Measurements from ENCODE around the gene KDM3B.
"Not testable (repeated sequence)": the region's sequence is repeated elsewhere in the genome, so short reads cannot be mapped to it uniquely, and the experiment has no call there.

KDM3B gene

DNA sequence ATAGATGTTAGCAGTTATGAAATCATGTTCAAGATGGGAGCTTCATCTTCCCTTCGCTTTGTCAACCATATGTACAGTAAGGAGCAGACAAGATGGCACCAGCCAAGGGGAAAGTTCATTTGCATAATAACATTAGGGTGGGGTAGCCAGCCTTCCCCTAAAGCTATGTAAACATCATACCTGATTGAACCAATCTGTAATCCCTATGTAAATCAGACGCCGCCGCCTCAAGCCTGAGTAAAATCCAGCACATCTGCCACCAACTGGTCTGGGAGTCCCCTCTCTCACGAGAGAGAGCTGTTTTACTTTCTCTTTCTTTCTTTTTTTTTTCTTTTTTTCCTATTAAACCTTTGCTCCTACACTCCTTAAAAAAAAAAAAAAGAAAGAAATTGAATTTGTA lies 55.5 kb downstream of the KDM3B start:
- peaks cover 5% of the 10 kb centered on the region for H3K4me1 ChIP-seq
- TF ChIP-seq, protein P1, sequence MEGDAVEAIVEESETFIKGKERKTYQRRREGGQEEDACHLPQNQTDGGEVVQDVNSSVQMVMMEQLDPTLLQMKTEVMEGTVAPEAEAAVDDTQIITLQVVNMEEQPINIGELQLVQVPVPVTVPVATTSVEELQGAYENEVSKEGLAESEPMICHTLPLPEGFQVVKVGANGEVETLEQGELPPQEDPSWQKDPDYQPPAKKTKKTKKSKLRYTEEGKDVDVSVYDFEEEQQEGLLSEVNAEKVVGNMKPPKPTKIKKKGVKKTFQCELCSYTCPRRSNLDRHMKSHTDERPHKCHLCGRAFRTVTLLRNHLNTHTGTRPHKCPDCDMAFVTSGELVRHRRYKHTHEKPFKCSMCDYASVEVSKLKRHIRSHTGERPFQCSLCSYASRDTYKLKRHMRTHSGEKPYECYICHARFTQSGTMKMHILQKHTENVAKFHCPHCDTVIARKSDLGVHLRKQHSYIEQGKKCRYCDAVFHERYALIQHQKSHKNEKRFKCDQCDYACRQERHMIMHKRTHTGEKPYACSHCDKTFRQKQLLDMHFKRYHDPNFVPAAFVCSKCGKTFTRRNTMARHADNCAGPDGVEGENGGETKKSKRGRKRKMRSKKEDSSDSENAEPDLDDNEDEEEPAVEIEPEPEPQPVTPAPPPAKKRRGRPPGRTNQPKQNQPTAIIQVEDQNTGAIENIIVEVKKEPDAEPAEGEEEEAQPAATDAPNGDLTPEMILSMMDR (IDR thresholded peaks at IDR 0.05; ENCODE audit: low read depth, low read length) = peak; percentile 26; the same call in 1 of the 2 replicates
- H3K4me3 ChIP-seq (ENCODE audit: low read depth, low read length) = 0 out of 2 replicates have a peak overlapping the region, but pooled peaks have one; percentile 7
- no peaks in the 10 kb centered on the region for H3K27me3 ChIP-seq
- peaks cover 30% of the 10 kb centered on the region for H3K36me3 ChIP-seq
- DNase-seq = peak; percentile 79
- H3K9me3 ChIP-seq = no peaks in the 10 kb centered on the region

DNA sequence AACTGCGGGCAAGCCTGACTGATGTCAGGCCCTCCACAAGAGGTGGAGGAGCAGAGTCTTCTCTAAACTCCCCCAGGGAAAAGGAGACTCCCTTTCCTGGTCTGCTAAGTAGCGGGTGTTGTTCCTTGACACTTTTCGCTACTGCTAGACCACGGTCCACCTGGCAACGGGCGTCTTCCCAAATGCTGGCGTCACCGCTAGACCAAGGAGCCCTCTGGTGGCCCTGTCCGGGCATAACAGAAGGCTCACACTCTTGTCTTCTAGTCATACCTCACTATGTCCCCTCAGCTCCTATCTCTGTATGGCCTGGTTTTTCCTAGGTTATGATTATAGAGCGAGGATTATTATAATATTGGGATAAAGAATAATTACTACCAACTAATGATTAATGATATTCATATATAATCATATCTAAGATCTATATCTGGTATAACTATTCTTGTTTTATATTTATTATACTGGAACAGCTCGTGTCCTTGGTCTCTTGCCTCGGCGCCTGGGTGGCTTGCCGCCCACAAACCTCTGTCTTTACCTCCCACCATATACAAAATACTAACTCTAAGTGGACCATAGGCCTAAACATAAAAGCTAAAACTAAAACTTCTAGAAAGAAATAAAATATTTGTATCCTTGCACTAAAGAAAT lies 58.6 kb downstream of the KDM3B start:
- DNase-seq = peak; percentile 71
- not testable (repeated sequence) for H3K4me1 ChIP-seq; H3K9me3 ChIP-seq; H3K27me3 ChIP-seq; H3K4me3 ChIP-seq (ENCODE audit: low read depth, low read length)
- peaks cover 42% of the 10 kb centered on the region for H3K36me3 ChIP-seq
- TF ChIP-seq, protein P1 (IDR thresholded peaks at IDR 0.05; ENCODE audit: low read depth, low read length) = peak; percentile 60

DNA sequence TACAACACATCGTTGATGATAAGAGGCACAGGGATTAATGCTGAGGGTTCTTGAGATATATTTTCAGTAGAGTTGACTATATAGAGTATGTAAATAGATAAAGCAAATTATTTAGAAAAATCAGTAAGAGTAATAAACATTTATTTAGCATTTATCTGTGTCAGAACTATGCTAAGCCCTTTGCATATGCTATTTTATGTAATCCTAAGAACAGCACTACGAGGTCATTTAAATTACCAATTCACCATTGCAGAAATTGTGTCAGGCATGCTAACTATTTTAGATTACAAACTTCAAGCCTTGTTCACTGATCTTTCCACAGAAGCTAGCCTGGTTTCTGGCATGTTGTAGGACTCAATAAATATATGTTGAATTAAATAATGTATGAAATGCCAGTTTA lies 66.0 kb downstream of the KDM3B start:
- Histone ChIP-seq H3K4me3 (ENCODE audit: low read depth, low read length) (no peak overlapping the region), H3K27me3 (no peaks in the 10 kb centered on the region), H3K36me3 (peaks cover 74% of the 10 kb centered on the region), H3K9me3 (no peaks in the 10 kb centered on the region), H3K4me1 (no peaks in the 10 kb centered on the region)
- no peak for DNase-seq
- TF ChIP-seq, protein P1 (IDR thresholded peaks at IDR 0.05; ENCODE audit: low read depth, low read length) = no peak

DNA sequence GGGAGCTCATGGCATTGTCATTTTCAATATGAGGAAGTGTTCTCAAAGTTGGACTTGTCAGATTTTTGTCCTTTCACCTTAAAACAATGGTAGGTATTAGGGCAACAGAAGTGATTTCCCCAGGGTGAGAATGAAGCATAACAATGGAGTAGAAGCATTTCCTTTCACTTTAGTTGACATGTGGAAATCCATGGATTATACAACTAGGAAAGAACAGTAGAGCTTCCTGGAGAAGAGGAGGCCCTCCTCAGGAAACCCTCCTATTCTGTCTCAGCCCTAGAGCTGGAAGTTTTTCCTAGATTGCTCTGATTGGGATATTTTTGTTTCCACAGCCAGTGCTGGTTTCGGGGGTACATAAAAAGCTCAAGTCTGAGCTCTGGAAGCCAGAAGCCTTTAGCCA lies 72.6 kb downstream of the KDM3B start:
- H3K9me3 ChIP-seq = no peaks in the 10 kb centered on the region
- DNase-seq = no peak
- H3K36me3 ChIP-seq = peaks cover 82% of the 10 kb centered on the region
- no peaks in the 10 kb centered on the region for H3K4me1 ChIP-seq
- TF ChIP-seq, protein P1 (IDR thresholded peaks at IDR 0.05; ENCODE audit: low read depth, low read length) = no peak
- H3K4me3 ChIP-seq (ENCODE audit: low read depth, low read length) = no peak overlapping the region
- H3K27me3 ChIP-seq = no peaks in the 10 kb centered on the region

DNA sequence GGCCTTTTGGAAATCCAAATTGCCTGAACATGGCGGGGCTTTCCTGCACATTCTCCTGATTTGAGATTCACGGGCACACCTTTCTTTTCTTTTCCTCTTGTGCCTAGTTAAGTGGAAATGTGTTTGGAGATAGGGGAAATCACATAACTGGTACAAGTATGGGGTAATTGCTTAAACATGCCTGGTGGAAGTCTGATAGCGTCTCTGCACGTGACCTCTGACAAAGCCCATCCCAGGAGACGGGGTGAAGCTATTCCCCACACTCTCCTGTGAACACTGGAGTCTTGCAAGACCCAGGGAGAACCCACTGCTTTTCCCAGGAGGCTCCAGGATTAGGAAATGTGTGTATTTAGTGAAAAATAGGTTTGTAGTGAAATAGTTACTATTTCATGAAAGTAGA lies 83.5 kb downstream of the KDM3B start:
- H3K27me3 ChIP-seq = no peaks in the 10 kb centered on the region
- TF ChIP-seq, protein P1 (IDR thresholded peaks at IDR 0.05; ENCODE audit: low read depth, low read length) = no peak
- peaks cover 33% of the 10 kb centered on the region for H3K36me3 ChIP-seq
- no peak for DNase-seq
- peaks cover 4% of the 10 kb centered on the region for H3K4me1 ChIP-seq
- H3K9me3 ChIP-seq = no peaks in the 10 kb centered on the region
- no peak overlapping the region for H3K4me3 ChIP-seq (ENCODE audit: low read depth, low read length)

DNA sequence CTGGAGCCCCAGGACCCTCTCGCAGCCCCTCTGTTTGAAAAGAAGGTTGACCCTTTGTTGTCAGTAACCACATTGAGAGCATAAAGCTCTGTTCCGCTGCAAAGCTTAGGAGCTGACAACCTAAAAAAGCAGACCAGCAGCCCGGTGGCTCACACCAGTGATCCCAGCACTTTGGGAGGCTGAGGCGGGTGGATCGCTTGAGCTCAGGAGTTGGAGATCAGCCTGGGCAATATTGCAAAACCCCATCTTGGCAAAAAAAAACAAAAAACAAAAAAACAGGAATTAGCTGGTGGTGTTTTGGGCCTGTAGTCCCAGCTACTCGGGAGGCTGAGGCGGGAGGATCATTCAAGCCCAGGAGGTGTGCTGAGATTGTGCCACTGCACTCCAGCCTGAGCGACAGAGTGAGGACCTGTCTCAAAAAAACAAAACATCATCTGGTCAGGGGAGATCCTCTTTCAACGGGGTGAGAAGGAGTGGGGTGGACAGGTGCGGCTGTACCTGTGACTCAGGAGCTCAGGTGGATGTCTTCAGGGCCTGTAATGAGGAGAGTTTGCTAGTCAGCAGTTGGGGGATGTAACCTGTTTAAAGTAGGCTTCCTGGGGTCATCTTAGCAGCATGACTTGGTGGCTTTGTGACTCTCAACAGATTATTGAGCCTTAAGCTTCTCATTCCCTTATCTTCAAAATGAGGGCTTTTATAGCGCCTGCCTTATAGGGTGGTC lies 85.7 kb downstream of the KDM3B start:
- H3K36me3 ChIP-seq = peaks cover 21% of the 10 kb centered on the region
- H3K27me3 ChIP-seq = no peaks in the 10 kb centered on the region
- DNase-seq = no peak
- TF ChIP-seq, protein P1 (IDR thresholded peaks at IDR 0.05; ENCODE audit: low read depth, low read length) = no peak
- H3K9me3 ChIP-seq = no peaks in the 10 kb centered on the region
- H3K4me1 ChIP-seq = peaks cover 4% of the 10 kb centered on the region
- peak overlapping the region; percentile 82 for H3K4me3 ChIP-seq (ENCODE audit: low read depth, low read length)

All from BE2C (cell line).